B cell (primary cell): Measurements from ENCODE around the gene RRAS. TPM values are rescaled to one million over a fixed set of nuclear protein-coding genes. Genes with fewer than 3 reads are reported as not detected.
A peak's percentile ranks its signal among the peaks of the same experiment; 100 is the strongest.

ENCODE experiments used
- ATAC-seq: fragments of 200-7000 bp; cut with Tn5 transposase; one replicate; pipeline ENCODE4 v1.10.0; 2021; ENCODE audit warnings: low read depth, mild to moderate bottlenecking, moderate number of reproducible peaks, moderate library complexity
- CTCF ChIA-PET: fragments of 350-600 bp; sonication (Branson Sonifier 250); formaldehyde crosslinking; loops from one replicate; lab custom pipeline; 2021; ENCODE audit warnings: antibody characterized with exemption, inconsistent platforms; lab: Charles Lee
- POLR2A ChIA-PET: fragments of 350-600 bp; sonication (Branson Sonifier 250); formaldehyde crosslinking; loops from one replicate; lab custom pipeline; 2021; ENCODE audit warnings: antibody characterized with exemption; lab: Charles Lee
- DNase-seq: peaks from one replicate; pipeline ENCODE4 v3.0.0; 2013
- H2AFZ ChIP-seq: 2 replicates; pipeline ENCODE4 v1.6.1; 2012; ENCODE audit warnings: mild to moderate bottlenecking, low read depth, low read length; ENCODE audit not compliant: insufficient read depth, poor library complexity, severe bottlenecking
- H3K27ac ChIP-seq, 2 donors: 1 replicate in 1 of 2; 2 replicates in 1 of 2; pipeline ENCODE4 v1.5.1; 2012 to 2013; ENCODE audit warnings: low read length in 2 of 2, mild to moderate bottlenecking in 2 of 2, moderate library complexity in 1 of 2
- H3K27me3 ChIP-seq, 4 experiments: fragments of 200-600 bp in 1 of 4; sonication (generic) in 1 of 4; replicated peaks in 1 of 4; 1 replicate in 2 of 4; 2 replicates in 2 of 4; pipeline versions ENCODE4 v1.6.1 to v1.7.0; 2013 to 2016; ENCODE audit warnings: low read length in 3 of 4, mild to moderate bottlenecking in 2 of 4, mixed read lengths in 1 of 4, moderate library complexity in 1 of 4; ENCODE audit not compliant: insufficient read depth in 4 of 4, control insufficient read depth in 3 of 4; ENCODE audit errors: control extremely low read depth in 1 of 4
- H3K36me3 ChIP-seq, 2 experiments: replicated peaks in 1 of 2; 1 replicate in 1 of 2; 2 replicates in 1 of 2; pipeline versions ENCODE4 v1.6.1 to v1.7.1; 2013; ENCODE audit warnings: low read length in 1 of 2; ENCODE audit not compliant: insufficient read depth in 2 of 2, control insufficient read depth in 1 of 2; ENCODE audit errors: control extremely low read depth in 1 of 2, extremely low read depth in 1 of 2
- H3K4me1 ChIP-seq, 2 donors: fragments of 200-600 bp in 1 of 2; sonication (generic) in 1 of 2; 1 replicate in 1 of 2; 2 replicates in 1 of 2; pipeline versions ENCODE4 v1.5.1 to v1.6.1; 2013 to 2017; ENCODE audit warnings: low read length in 2 of 2; ENCODE audit not compliant: control insufficient read depth in 2 of 2, insufficient read depth in 2 of 2
- H3K4me2 ChIP-seq: replicated peaks from 2 replicates; pipeline ENCODE3; 2012; ENCODE audit warnings: mild to moderate bottlenecking, low read depth, low read length; ENCODE audit not compliant: poor library complexity, severe bottlenecking
- H3K4me3 ChIP-seq, 5 experiments: fragments of 200-600 bp in 1 of 5; sonication (generic) in 1 of 5; 1 replicate in 3 of 5; 2 replicates in 2 of 5; pipeline versions ENCODE4 v1.5.1 to v1.7.0; 2011 to 2016; ENCODE audit warnings: low read length in 4 of 5, mild to moderate bottlenecking in 4 of 5, low read depth in 2 of 5, control low read depth in 1 of 5, moderate library complexity in 1 of 5; ENCODE audit not compliant: insufficient read depth in 1 of 5; ENCODE audit errors: control extremely low read depth in 1 of 5, extremely low read depth in 1 of 5
- H3K79me2 ChIP-seq: fragments of 200-600 bp; sonication (generic); one replicate; pipeline ENCODE4 v1.6.0; 2016; ENCODE audit warnings: low read length; ENCODE audit not compliant: control insufficient read depth, insufficient read depth
- H3K9ac ChIP-seq: fragments of 200-600 bp; sonication (generic); 2 replicates; pipeline ENCODE4 v1.6.1; 2017; ENCODE audit warnings: mild to moderate bottlenecking, low read length, moderate library complexity
- H3K9me3 ChIP-seq, 3 donors: one replicate each; pipeline versions ENCODE4 v1.6.1 to v1.7.1; 2013; ENCODE audit warnings: low read length in 2 of 3; ENCODE audit not compliant: control insufficient read depth in 2 of 3, insufficient read depth in 1 of 3; ENCODE audit errors: control extremely low read depth in 1 of 3
- H4K20me1 ChIP-seq: 2 replicates; pipeline ENCODE4 v1.6.0; 2012; ENCODE audit warnings: mild to moderate bottlenecking, low read length; ENCODE audit not compliant: insufficient read depth, control insufficient read depth, poor library complexity, severe bottlenecking
- H3K27ac Mint-ChIP-seq: one replicate; pipeline ENCODE4 v1.8.0; 2021; ENCODE audit warnings: mixed read lengths
- H3K27me3 Mint-ChIP-seq: one replicate; pipeline ENCODE4 v1.8.0; 2021; ENCODE audit warnings: mixed read lengths
- H3K4me1 Mint-ChIP-seq: one replicate; pipeline ENCODE4 v1.8.0; 2021; ENCODE audit warnings: mixed read lengths
- H3K4me3 Mint-ChIP-seq: one replicate; pipeline ENCODE4 v1.8.0; 2021; ENCODE audit warnings: mixed read lengths
- H3K9me3 Mint-ChIP-seq: one replicate; pipeline ENCODE4 v1.8.0; 2022; ENCODE audit warnings: mixed read lengths; ENCODE audit not compliant: insufficient read depth
- CTCF ChIP-seq: fragments of 200-600 bp; IDR thresholded peaks from one replicate; pipeline ENCODE4 v1.8.0; 2022; ENCODE audit warnings: antibody characterized with exemption, mild to moderate bottlenecking
- EZH2 ChIP-seq: IDR thresholded peaks from 2 replicates; pipeline ENCODE4 v1.6.1; 2012; ENCODE audit warnings: borderline replicate concordance, low read depth, mild to moderate bottlenecking, moderate library complexity, low read length; ENCODE audit not compliant: insufficient read depth, poor library complexity, severe bottlenecking
- WGBS: methylation state at CpG from one replicate; pipeline ENCODE4 v1.1.5; 2013; ENCODE audit warnings: missing lambda C conversion rate; ENCODE audit not compliant: insufficient coverage; 5-methylcytosine and 5-hydroxymethylcytosine counted together
- intact Hi-C: fragments of 100-400 bp; cut with micrococcal nuclease; formaldehyde crosslinking; loops from one replicate; pipeline ENCODE4 v1.10.0; 2022
- polyA plus RNA-seq: library from polyadenylated mRNA; depleted of rRNA; stranded (reverse); fragments of >200 nt; gene quantifications from 2 replicates; pipeline ENCODE4 v1.2.3, GENCODE V29; 2012
- total RNA-seq, 2 donors: library from RNA; stranded (reverse); fragments of 120-200 nt in 1 of 2; gene quantifications; 1 replicate in 1 of 2; 2 replicates in 1 of 2; pipeline versions ENCODE4 v1.2.3 to v1.2.4, GENCODE V29; 2013 to 2022

RRAS gene
- total and polyA plus RNA-seq, 2 donors (not counting 1 experiment from before 2014, with no cell fraction given): 5.6 to 21.0 TPM

DNA sequence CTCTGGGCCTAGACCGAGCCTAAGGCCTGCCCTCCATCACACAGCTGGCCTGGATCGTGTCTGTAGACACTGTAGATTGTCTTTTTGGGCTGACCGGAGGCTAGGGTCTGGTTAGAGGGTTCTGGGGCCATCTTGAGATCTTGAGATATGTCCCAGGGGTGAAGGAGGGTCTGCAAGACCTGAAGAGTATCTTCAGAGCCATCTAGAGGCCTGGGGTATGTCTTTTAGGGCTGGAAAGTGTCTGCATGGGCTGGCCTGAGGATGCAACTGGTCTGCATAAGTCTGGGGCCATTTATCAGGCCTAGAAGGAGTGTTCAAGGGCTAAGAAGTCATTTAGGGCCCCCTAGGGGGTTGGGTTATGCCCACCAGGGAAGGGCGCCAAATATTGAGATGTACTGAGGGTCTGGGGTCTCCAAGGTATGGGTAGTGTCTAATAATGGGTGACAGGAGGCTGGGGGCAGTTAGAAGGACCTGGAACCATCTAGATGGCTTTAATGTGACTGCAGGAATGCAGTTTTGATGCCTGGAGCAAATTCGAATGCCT, 2.6 kb upstream of the RRAS start:
- Mint-ChIP-seq H3K27ac (peak overlapping the region; percentile 95), H3K27me3 (no peaks in the 10 kb centered on the region), H3K4me1 (peaks cover 53% of the 10 kb centered on the region), H3K4me3 (peak overlapping the region; percentile 96), H3K9me3 (no peaks in the 10 kb centered on the region)
- intact Hi-C loops: loop anchor here (1.0 kb wide), 2 partner anchors 189 to 235 kb away; partner anchors contain the start of genes AKT1S1, ALDH16A1 and TBC1D17
- Histone ChIP-seq H2AFZ (peak overlapping the region; percentile 81), H3K36me3 (peaks cover 0 to 26% of the 10 kb centered on the region in 2 experiments), H3K27me3 (no peaks in the 10 kb centered on the region), H3K9me3 (no peaks in the 10 kb centered on the region), H3K4me2 (peak overlapping the region; percentile 92), H3K79me2 (peaks cover 64% of the 10 kb centered on the region), H3K4me3 (peak overlapping the region; percentile 64 to 97 (median 90)), H3K4me1 (peaks cover 37 to 55% of the 10 kb centered on the region in 2 donors), H3K9ac (peak overlapping the region; percentile 87), H4K20me1 (peaks cover 23% of the 10 kb centered on the region), H3K27ac (peak overlapping the region; percentile 85 to 95)
- TF ChIP-seq EZH2: no peak
- TF ChIP-seq CTCF: no peak
- no peak for ATAC-seq
- ChIA-PET CTCF (interaction anchor here (0.9 to 1.5 kb wide), 5 partner anchors 22 to 72 kb away, joined by 3 to 8 read pairs (median 3); partner anchors contain the start of genes IRF3, NOSIP and PRRG2), POLR2A (interaction anchor here (0.6 to 3.4 kb wide), 7 partner anchors 22 to 208 kb away, joined by 3 to 53 read pairs (median 3); partner anchors contain the start of genes NOSIP, PRMT1 and PRRG2)
- 13% methylated on average over 5 of the region's 5 CpGs for WGBS
- no peak for DNase-seq
